Mesenchymal stem cell (in vitro differentiated cells and primary cell): ENCODE results near the gene TNFSF13.

Experiments used
- DNase-seq: peaks from one replicate; pipeline ENCODE4 v3.0.0-alpha.2; 2013
- H2AFZ ChIP-seq: one replicate; pipeline ENCODE4 v1.6.1; 2013; ENCODE audit warnings: low read depth, mild to moderate bottlenecking, control low read depth, inconsistent platforms, low read length, moderate library complexity
- H2AK5ac ChIP-seq: 2 replicates; pipeline ENCODE4 v1.6.1; 2013; ENCODE audit warnings: low read length, moderate library complexity, mild to moderate bottlenecking, inconsistent platforms; ENCODE audit not compliant: severe bottlenecking
- H2BK120ac ChIP-seq: one replicate; pipeline ENCODE4 v1.6.1; 2013; ENCODE audit warnings: low read depth, mild to moderate bottlenecking, inconsistent platforms, low read length, moderate library complexity
- H2BK12ac ChIP-seq, 2 experiments: one replicate each; pipeline ENCODE4 v1.6.1; 2013; ENCODE audit warnings: inconsistent platforms in 2 of 2, low read length in 2 of 2, mild to moderate bottlenecking in 2 of 2, moderate library complexity in 2 of 2, control low read depth in 1 of 2
- H2BK15ac ChIP-seq: one replicate; pipeline ENCODE4 v1.6.1; 2013; ENCODE audit warnings: mild to moderate bottlenecking, low read depth, inconsistent platforms; ENCODE audit not compliant: poor library complexity, severe bottlenecking
- H2BK5ac ChIP-seq: 2 replicates; pipeline ENCODE4 v1.6.1; 2013; ENCODE audit warnings: low read depth, mild to moderate bottlenecking, low read length, control low read depth, inconsistent platforms; ENCODE audit not compliant: poor library complexity, severe bottlenecking
- H3K14ac ChIP-seq, 2 experiments: one replicate each; pipeline ENCODE4 v1.6.1; 2013; ENCODE audit warnings: inconsistent platforms in 2 of 2, low read length in 2 of 2, control low read depth in 1 of 2, mild to moderate bottlenecking in 1 of 2, moderate library complexity in 1 of 2
- H3K18ac ChIP-seq, 2 experiments: one replicate each; pipeline ENCODE4 v1.6.1; 2013; ENCODE audit warnings: inconsistent platforms in 2 of 2, low read length in 2 of 2, control low read depth in 1 of 2, low read depth in 1 of 2, mild to moderate bottlenecking in 1 of 2
- H3K23ac ChIP-seq, 2 experiments: one replicate each; pipeline ENCODE4 v1.6.1; 2013; ENCODE audit warnings: inconsistent platforms in 2 of 2, low read length in 2 of 2, mild to moderate bottlenecking in 2 of 2, moderate library complexity in 2 of 2, control low read depth in 1 of 2
- H3K27ac ChIP-seq: 2 replicates; pipeline ENCODE4 v1.5.1; 2013; ENCODE audit warnings: mild to moderate bottlenecking, moderate library complexity, low read length, control low read depth, inconsistent platforms; ENCODE audit not compliant: poor library complexity, severe bottlenecking
- H3K27me3 ChIP-seq, 2 experiments: 2 replicates each; pipeline versions ENCODE4 v1.6.1 to v1.7.0; 2013; ENCODE audit warnings: low read length in 2 of 2, mild to moderate bottlenecking in 2 of 2, moderate library complexity in 2 of 2, control low read depth in 1 of 2, inconsistent platforms in 1 of 2; ENCODE audit not compliant: control insufficient read depth in 1 of 2, insufficient read depth in 1 of 2
- H3K36me3 ChIP-seq, 2 experiments: 2 replicates each; pipeline versions ENCODE4 v1.6.1 to v1.7.0; 2013; ENCODE audit warnings: low read length in 2 of 2, control low read depth in 1 of 2, inconsistent platforms in 1 of 2, low read depth in 1 of 2, mild to moderate bottlenecking in 1 of 2; ENCODE audit not compliant: insufficient read depth in 2 of 2, control insufficient read depth in 1 of 2
- H3K4ac ChIP-seq, 2 experiments: one replicate each; pipeline ENCODE4 v1.6.1; 2013; ENCODE audit warnings: inconsistent platforms in 2 of 2, low read length in 2 of 2, mild to moderate bottlenecking in 2 of 2, moderate library complexity in 2 of 2, control low read depth in 1 of 2, low read depth in 1 of 2
- H3K4me1 ChIP-seq: 2 replicates; pipeline ENCODE4 v1.6.1; 2013; ENCODE audit warnings: low read depth, low read length, control low read depth; ENCODE audit not compliant: control insufficient read depth, insufficient read depth
- H3K4me2 ChIP-seq: 2 replicates; pipeline ENCODE4 v1.6.1; 2013; ENCODE audit warnings: low read length, mild to moderate bottlenecking, inconsistent platforms; ENCODE audit not compliant: poor library complexity, severe bottlenecking
- H3K4me3 ChIP-seq, 2 experiments: 2 replicates each; pipeline versions ENCODE4 v1.5.1 to v1.7.0; 2013; ENCODE audit warnings: low read length in 2 of 2, mild to moderate bottlenecking in 2 of 2, control low read depth in 1 of 2, low read depth in 1 of 2; ENCODE audit not compliant: insufficient read depth in 1 of 2
- H3K79me1 ChIP-seq: replicated peaks from 2 replicates; pipeline ENCODE4 v1.6.1; 2013; ENCODE audit warnings: mild to moderate bottlenecking, control low read depth, low read length, inconsistent platforms; ENCODE audit not compliant: poor library complexity, severe bottlenecking
- H3K9ac ChIP-seq: 2 replicates; pipeline ENCODE4 v1.7.0; 2013; ENCODE audit warnings: mild to moderate bottlenecking, low read length, moderate library complexity
- H3K9me3 ChIP-seq: 2 replicates; pipeline ENCODE4 v1.7.0; 2013; ENCODE audit warnings: mild to moderate bottlenecking, low read length; ENCODE audit not compliant: control insufficient read depth
- H4K8ac ChIP-seq: one replicate; pipeline ENCODE4 v1.6.1; 2013; ENCODE audit warnings: inconsistent platforms, mild to moderate bottlenecking, low read length, moderate library complexity
- H4K91ac ChIP-seq: one replicate; pipeline ENCODE4 v1.6.1; 2013; ENCODE audit warnings: mild to moderate bottlenecking, low read length, inconsistent platforms
- whole genome bisulfite sequencing: methylation state at CpG from one replicate; pipeline ENCODE4 v1.1.7; 2013; ENCODE audit warnings: mixed read lengths; 5-methylcytosine and 5-hydroxymethylcytosine counted together

The TNFSF13 gene

DNA sequence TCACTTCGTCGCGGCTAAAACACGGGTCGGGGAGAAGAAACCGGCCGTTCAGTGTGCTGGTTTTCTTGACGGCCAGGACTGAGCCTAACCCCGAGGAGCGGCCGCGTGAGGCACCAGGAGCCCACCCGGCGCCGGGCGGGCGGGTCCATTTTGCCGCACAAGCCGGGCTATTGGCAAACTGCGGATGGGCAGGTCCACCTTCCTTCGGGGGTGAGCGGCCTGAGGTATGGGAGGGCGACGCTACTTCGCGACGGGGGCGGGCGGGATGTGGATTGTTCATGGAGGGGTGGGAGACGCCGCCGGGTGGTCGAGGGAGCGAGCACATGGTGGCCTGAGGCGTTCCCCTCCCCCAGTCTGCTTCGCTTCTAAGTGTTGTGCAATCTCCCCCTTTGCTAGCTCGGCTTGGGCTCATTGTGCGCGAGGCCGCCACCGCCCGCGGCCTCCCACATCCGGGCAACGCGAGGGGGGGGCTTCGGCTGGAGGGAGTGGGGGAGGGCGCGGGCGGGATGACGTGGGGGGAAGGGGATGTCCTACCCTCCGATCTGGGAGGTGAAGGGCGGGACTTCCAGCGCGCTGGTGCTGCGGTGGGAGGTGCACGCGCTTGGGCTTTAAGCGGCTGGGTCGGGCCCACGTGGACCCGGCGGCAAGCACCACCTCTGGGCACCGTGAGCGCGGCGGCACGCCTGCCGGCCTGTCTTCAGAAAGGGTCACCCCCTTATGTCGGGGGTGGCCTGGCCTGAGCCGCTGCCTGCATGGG lies 15.0 kb downstream of the TNFSF13 start:
- Histone ChIP-seq H3K27me3 (no peaks in the 10 kb centered on the region), H2AK5ac (peak overlapping the region; percentile 88), H2BK120ac (no peak overlapping the region), H3K14ac (peak overlapping the region in 1 of 2 experiments; percentile 100), H3K9me3 (no peaks in the 10 kb centered on the region), H3K4me2 (peak overlapping the region; percentile 47), H2BK15ac (no peak overlapping the region), H4K8ac (peak overlapping the region; percentile 10), H4K91ac (peak overlapping the region; percentile 95), H3K4me1 (peaks cover 18% of the 10 kb centered on the region), H3K23ac (peak overlapping the region; percentile 0 to 100), H2BK12ac (peak overlapping the region in 1 of 2 experiments; percentile 80), H2AFZ (no peak overlapping the region), H3K9ac (peak overlapping the region; percentile 98), H3K36me3 (peaks cover 63 to 74% of the 10 kb centered on the region in 2 experiments), H3K27ac (peak overlapping the region; percentile 92), H2BK5ac (peak overlapping the region; percentile 94), H3K79me1 (peaks cover 17% of the 10 kb centered on the region), H3K18ac (peak overlapping the region; percentile 99 to 100), H3K4ac (peak overlapping the region; percentile 76 to 99), H3K4me3 (peak overlapping the region; percentile 94 to 100)
- under 1% methylated on average over 68 of the region's 71 CpGs for WGBS
- peak; percentile 90 for DNase-seq

DNA sequence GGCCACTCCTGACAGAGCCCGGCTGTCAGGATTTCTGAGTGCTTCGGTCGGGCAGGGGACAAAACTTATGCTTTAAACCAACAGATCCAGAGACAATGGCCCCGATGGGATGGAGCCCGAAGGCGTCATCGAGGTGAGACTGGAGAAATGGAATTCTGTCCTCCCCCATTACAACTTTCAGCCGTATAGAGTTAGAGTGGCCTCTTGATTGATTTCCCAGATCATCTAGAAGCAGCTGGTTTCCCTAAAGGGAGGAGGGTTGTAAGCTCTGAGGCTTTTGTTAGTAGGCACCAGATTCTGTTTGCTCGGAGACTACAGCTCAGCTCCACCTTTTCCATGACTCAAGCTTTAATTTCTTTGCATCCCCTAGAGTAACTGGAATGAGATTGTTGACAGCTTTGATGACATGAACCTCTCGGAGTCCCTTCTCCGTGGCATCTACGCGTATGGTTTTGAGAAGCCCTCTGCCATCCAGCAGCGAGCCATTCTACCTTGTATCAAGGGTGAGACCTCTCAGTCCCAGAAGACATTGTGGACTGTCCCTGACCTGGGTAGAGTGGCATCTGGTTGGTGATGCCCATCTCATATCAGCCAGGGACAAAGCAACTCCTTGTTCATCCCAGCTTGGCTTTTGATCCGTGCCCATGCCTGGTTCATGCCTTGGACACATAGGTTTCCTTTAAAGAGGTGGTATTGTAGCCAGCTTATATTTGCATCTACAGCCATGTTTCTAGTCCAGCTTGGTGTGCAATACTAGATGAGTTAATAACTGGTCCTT lies 15.8 kb downstream of the TNFSF13 start:
- WGBS = 45% methylated on average over 11 of the region's 15 CpGs
- DNase-seq = no peak

DNA sequence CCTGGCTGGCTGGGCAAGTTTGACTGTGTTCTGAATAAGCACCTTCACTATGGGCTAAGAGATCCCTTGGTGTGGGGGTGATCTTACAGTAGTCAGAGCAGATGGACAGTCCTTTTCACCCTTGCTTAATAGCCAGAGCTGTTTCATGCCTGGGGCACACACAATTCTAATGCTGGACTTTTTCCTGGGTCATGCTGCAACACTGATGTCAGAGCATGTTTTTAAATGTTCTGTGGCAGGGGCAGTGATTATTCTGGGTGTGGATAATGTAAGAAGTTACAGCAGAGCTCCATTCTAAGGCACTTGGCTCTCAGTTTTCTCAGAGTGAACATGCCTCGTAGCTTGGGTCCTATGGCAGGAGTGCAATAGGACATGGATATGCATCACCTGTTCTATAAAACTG lies 16.9 kb downstream of the TNFSF13 start:
- H2AFZ ChIP-seq = no peak overlapping the region
- H4K8ac ChIP-seq = no peak overlapping the region
- H3K27ac ChIP-seq = no peak overlapping the region
- no peak overlapping the region for H3K23ac ChIP-seq
- peaks cover 64 to 74% of the 10 kb centered on the region in 2 experiments for H3K36me3 ChIP-seq
- peak overlapping the region in 1 of 2 experiments; percentile 94 for H3K4me3 ChIP-seq
- no peak overlapping the region for H3K4ac ChIP-seq
- H2BK120ac ChIP-seq = no peak overlapping the region
- H4K91ac ChIP-seq = no peak overlapping the region
- H2BK5ac ChIP-seq = no peak overlapping the region
- no peak overlapping the region for H2BK15ac ChIP-seq
- H3K27me3 ChIP-seq = no peaks in the 10 kb centered on the region
- no peak for DNase-seq
- peak overlapping the region; percentile 98 for H3K9ac ChIP-seq
- H3K18ac ChIP-seq = no peak overlapping the region
- H2AK5ac ChIP-seq = no peak overlapping the region
- no peak overlapping the region for H3K14ac ChIP-seq
- H3K4me1 ChIP-seq = peaks cover 29% of the 10 kb centered on the region
- H3K9me3 ChIP-seq = no peaks in the 10 kb centered on the region
- peaks cover 5% of the 10 kb centered on the region for H3K79me1 ChIP-seq
- no peak overlapping the region for H2BK12ac ChIP-seq
- H3K4me2 ChIP-seq = no peak overlapping the region
- 83% methylated on average over 1 of the region's 1 CpG for WGBS

More for the DNA sequence above, 15.8 kb downstream of the TNFSF13 start:
- no peak overlapping the region for H3K4ac ChIP-seq
- H3K9me3 ChIP-seq = no peaks in the 10 kb centered on the region
- no peaks in the 10 kb centered on the region for H3K27me3 ChIP-seq
- H2BK15ac ChIP-seq = no peak overlapping the region
- no peak overlapping the region for H2AFZ ChIP-seq
- H2BK12ac ChIP-seq = no peak overlapping the region
- peak overlapping the region in 1 of 2 experiments; percentile 2 for H3K23ac ChIP-seq
- H3K27ac ChIP-seq = peak overlapping the region; percentile 14
- H2BK120ac ChIP-seq = no peak overlapping the region
- peak overlapping the region in 1 of 2 experiments; percentile 28 for H3K18ac ChIP-seq
- no peak overlapping the region for H4K91ac ChIP-seq
- H3K4me2 ChIP-seq = peak overlapping the region; percentile 47
- peaks cover 12% of the 10 kb centered on the region for H3K79me1 ChIP-seq
- no peak overlapping the region for H4K8ac ChIP-seq
- peak overlapping the region; percentile 94 to 100 for H3K4me3 ChIP-seq
- no peak overlapping the region for H2AK5ac ChIP-seq
- H2BK5ac ChIP-seq = no peak overlapping the region
- peak overlapping the region; percentile 98 for H3K9ac ChIP-seq
- H3K14ac ChIP-seq = peak overlapping the region in 1 of 2 experiments; percentile 6
- H3K36me3 ChIP-seq = peaks cover 69 to 75% of the 10 kb centered on the region in 2 experiments
- H3K4me1 ChIP-seq = peaks cover 24% of the 10 kb centered on the region

DNA sequence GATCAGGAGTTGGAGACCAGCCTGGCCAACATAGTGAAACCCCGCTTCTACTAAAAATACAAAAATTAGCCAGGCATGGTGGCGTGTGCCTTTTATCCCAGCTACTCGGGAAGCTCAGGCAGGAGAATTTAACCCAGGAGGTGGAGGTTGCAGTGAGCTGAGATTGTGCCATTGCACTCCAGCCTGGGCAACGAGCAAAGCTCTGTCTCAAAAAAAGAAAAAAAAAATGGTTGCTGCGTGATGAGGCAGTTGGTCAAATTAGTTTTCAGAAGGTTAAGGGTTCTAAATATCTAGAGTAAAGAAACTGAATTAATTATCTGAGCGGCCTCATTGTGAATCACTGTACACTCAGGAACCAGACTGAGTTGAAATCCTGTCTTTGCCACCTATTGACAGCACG lies 17.4 kb downstream of the TNFSF13 start:
- Histone ChIP-seq H2BK15ac (no peak overlapping the region), H2AFZ (no peak overlapping the region), H3K79me1 (peaks cover 2% of the 10 kb centered on the region), H3K9me3 (no peaks in the 10 kb centered on the region), H2BK5ac (no peak overlapping the region), H4K91ac (no peak overlapping the region), H2BK12ac (no peak overlapping the region), H3K4me1 (peaks cover 29% of the 10 kb centered on the region), H2BK120ac (no peak overlapping the region), H3K18ac (no peak overlapping the region), H3K4me2 (no peak overlapping the region), H3K27me3 (no peaks in the 10 kb centered on the region), H3K4me3 (peak overlapping the region in 1 of 2 experiments; percentile 94), H2AK5ac (no peak overlapping the region), H3K4ac (no peak overlapping the region), H3K27ac (no peak overlapping the region), H3K14ac (no peak overlapping the region), H3K23ac (no peak overlapping the region), H4K8ac (no peak overlapping the region), H3K9ac (peak overlapping the region; percentile 98), H3K36me3 (peaks cover 59 to 73% of the 10 kb centered on the region in 2 experiments)
- WGBS = 93% methylated on average over 7 of the region's 7 CpGs
- DNase-seq = no peak
